ENCODE results near the gene MAB21L3. TPM values are rescaled to one million over a fixed set of nuclear protein-coding genes. Genes with fewer than 3 reads are reported as not detected.

MAB21L3 gene
- polyA plus RNA-seq, 4 donors, result 0.71 to 1.1 (median 0.80) TPM

Other genes starting within 250 kb of the MAB21L3 start
- gene SLC22A15, start 134.9 kb upstream of the MAB21L3 start, polyA plus RNA-seq (ENCODE audit: insufficient read length in 4 of 4), result 1 to 10 TPM; 4.6 to 6.4 (median 5.7) TPM

All from right renal pelvis (tissue), 4 donors.